ENCODE measurements around the gene CTIF. TPM values are rescaled to one million over a fixed set of nuclear protein-coding genes. Genes with fewer than 3 reads are reported as not detected.

CTIF gene
- total RNA-seq, 1 experiment from 2014 or later: 26.5 TPM

DNA sequence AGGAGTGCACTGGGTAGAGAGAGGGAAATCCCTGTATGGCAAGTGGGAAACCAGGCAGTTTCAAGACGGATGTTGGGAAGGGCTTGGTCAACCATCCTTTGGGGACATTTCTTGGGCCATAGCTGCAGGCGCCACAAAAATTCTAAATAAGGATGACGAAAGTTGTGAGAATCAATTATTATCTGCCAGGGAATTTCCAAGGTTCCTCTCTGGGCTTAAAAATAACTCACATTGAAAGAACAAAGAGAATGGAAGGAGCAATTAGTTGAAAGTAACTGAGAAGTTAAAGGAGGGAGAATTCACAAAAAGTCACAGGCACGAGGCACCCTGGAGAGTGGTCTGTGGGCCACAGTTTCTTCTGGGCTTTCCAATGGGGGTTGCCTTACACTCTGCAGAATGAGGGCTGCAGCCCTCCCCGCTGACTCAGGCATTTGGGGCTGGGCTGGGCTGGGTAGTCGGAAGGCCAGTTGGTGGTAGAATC lies 216.2 kb downstream of the CTIF start:
- POLR2A ChIA-PET: no interaction called here
- TF ChIP-seq REST (IDR thresholded peaks at IDR 0.05; ENCODE audit: insufficient read depth in 1 of 2, low read depth in 2 of 2, low read length in 1 of 2) (no peak), TCF7L2 (IDR thresholded peaks at IDR 0.05; ENCODE audit: low read depth, low read length) (no peak), SIN3A (IDR thresholded peaks at IDR 0.05; ENCODE audit: borderline replicate concordance, insufficient read depth, low read depth, low read length) (no peak), POLR2AphosphoS5 (IDR thresholded peaks at IDR 0.05; ENCODE audit: low read depth, low read length) (no peak)
- TF ChIP-seq, protein P1, sequence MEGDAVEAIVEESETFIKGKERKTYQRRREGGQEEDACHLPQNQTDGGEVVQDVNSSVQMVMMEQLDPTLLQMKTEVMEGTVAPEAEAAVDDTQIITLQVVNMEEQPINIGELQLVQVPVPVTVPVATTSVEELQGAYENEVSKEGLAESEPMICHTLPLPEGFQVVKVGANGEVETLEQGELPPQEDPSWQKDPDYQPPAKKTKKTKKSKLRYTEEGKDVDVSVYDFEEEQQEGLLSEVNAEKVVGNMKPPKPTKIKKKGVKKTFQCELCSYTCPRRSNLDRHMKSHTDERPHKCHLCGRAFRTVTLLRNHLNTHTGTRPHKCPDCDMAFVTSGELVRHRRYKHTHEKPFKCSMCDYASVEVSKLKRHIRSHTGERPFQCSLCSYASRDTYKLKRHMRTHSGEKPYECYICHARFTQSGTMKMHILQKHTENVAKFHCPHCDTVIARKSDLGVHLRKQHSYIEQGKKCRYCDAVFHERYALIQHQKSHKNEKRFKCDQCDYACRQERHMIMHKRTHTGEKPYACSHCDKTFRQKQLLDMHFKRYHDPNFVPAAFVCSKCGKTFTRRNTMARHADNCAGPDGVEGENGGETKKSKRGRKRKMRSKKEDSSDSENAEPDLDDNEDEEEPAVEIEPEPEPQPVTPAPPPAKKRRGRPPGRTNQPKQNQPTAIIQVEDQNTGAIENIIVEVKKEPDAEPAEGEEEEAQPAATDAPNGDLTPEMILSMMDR (IDR thresholded peaks at IDR 0.05): no peak
- H3K9me3 ChIP-seq (ENCODE audit: control insufficient read depth, insufficient read depth, low read depth, low read length): no peaks in the 10 kb centered on the region
- no peaks in the 10 kb centered on the region for H3K36me3 ChIP-seq (ENCODE audit: control insufficient read depth, insufficient read depth, low read length)
- no TSS peak for BruUV-seq (replicated peaks)
- ATAC-seq (no peak), DNase-seq (ENCODE audit: low read depth, low spot score) (no peak)
- intact Hi-C loops (cut with micrococcal nuclease; ENCODE audit: unreplicated experiment): no loop called here
- in situ Hi-C loops (cut with HindIII; ENCODE audit: low pct_unique_long_range_greater_than_20kb, low sequenced_read_pairs): no loop called here
- no peaks in the 10 kb centered on the region for H3K27me3 ChIP-seq (ENCODE audit: control insufficient read depth, insufficient read depth, low read length)
- no peaks in the 10 kb centered on the region for H3K4me1 ChIP-seq (ENCODE audit: control insufficient read depth, insufficient read depth, low read length)
- H3K27ac ChIP-seq (ENCODE audit: low read length): no peak overlapping the region
- CTCF ChIA-PET: no interaction called here
- no peak overlapping the region for H3K4me3 ChIP-seq (ENCODE audit: low read depth in 2 of 2, low read length in 2 of 2)

- ATAC-seq: no peak
- H3K36me3 ChIP-seq (ENCODE audit: control insufficient read depth, insufficient read depth, low read length): no peaks in the 10 kb centered on the region
- BruUV-seq (replicated peaks): no TSS peak
- no peak overlapping the region for H3K27ac ChIP-seq (ENCODE audit: low read length)
- DNase-seq (ENCODE audit: low read depth, low spot score): no peak
- in situ Hi-C loops (cut with HindIII; ENCODE audit: low pct_unique_long_range_greater_than_20kb, low sequenced_read_pairs) (no loop called here), intact Hi-C loops (cut with micrococcal nuclease; ENCODE audit: unreplicated experiment) (no loop called here)
- no peak overlapping the region for H3K4me3 ChIP-seq (ENCODE audit: low read depth in 2 of 2, low read length in 2 of 2)
- ChIA-PET POLR2A (no interaction called here), CTCF (no interaction called here)
- H3K9me3 ChIP-seq (ENCODE audit: control insufficient read depth, insufficient read depth, low read depth, low read length): no peaks in the 10 kb centered on the region
- no peaks in the 10 kb centered on the region for H3K4me1 ChIP-seq (ENCODE audit: control insufficient read depth, insufficient read depth, low read length)
- no peak for TF ChIP-seq TCF7L2 (IDR thresholded peaks at IDR 0.05; ENCODE audit: low read depth, low read length)
- no peak for TF ChIP-seq REST (IDR thresholded peaks at IDR 0.05; ENCODE audit: insufficient read depth in 1 of 2, low read depth in 2 of 2, low read length in 1 of 2)
- TF ChIP-seq, protein P1 (IDR thresholded peaks at IDR 0.05): no peak
- no peak for TF ChIP-seq SIN3A (IDR thresholded peaks at IDR 0.05; ENCODE audit: borderline replicate concordance, insufficient read depth, low read depth, low read length)
- no peak for TF ChIP-seq POLR2AphosphoS5 (IDR thresholded peaks at IDR 0.05; ENCODE audit: low read depth, low read length)
- H3K27me3 ChIP-seq (ENCODE audit: control insufficient read depth, insufficient read depth, low read length): no peaks in the 10 kb centered on the region
These were observed 217.8 kb downstream of the CTIF start for GRCh38 chr18:48756511-48757226.
